CD14-positive monocyte (primary cell): Measurements from ENCODE around the gene SMC3. TPM values are rescaled to one million over a fixed set of nuclear protein-coding genes. Genes with fewer than 3 reads are reported as not detected.

Source experiments
- DNase-seq, 3 donors: peaks; one replicate each; pipeline ENCODE4 v3.0.0-alpha.2; 2011 to 2022
- H2AFZ ChIP-seq: 2 replicates; pipeline ENCODE4 v1.6.0; 2012; ENCODE audit warnings: mild to moderate bottlenecking, low read depth, low read length, inconsistent platforms; ENCODE audit not compliant: insufficient read depth, poor library complexity, severe bottlenecking
- H3K27ac ChIP-seq, 2 donors: 1 replicate in 1 of 2; 2 replicates in 1 of 2; pipeline ENCODE4 v1.5.1; 2012 to 2013; ENCODE audit warnings: low read length in 2 of 2, control low read depth in 1 of 2, inconsistent platforms in 1 of 2, low read depth in 1 of 2, mild to moderate bottlenecking in 1 of 2
- H3K27me3 ChIP-seq, 2 donors: one replicate each; pipeline versions ENCODE4 v1.6.0 to v1.6.1; 2011 to 2013; ENCODE audit warnings: low read length in 2 of 2; ENCODE audit not compliant: control insufficient read depth in 2 of 2, insufficient read depth in 2 of 2
- H3K36me3 ChIP-seq, 2 donors: replicated peaks in 1 of 2; 1 replicate in 1 of 2; 2 replicates in 1 of 2; pipeline versions ENCODE4 v1.5.1 to v1.6.1; 2012 to 2013; ENCODE audit warnings: low read length in 2 of 2, control low read depth in 1 of 2, inconsistent platforms in 1 of 2, mild to moderate bottlenecking in 1 of 2; ENCODE audit not compliant: insufficient read depth in 2 of 2, control insufficient read depth in 1 of 2
- H3K4me1 ChIP-seq, 2 donors: 1 replicate in 1 of 2; 2 replicates in 1 of 2; pipeline versions ENCODE4 v1.5.1 to v1.6.1; 2012 to 2013; ENCODE audit warnings: low read length in 2 of 2, control low read depth in 1 of 2, inconsistent platforms in 1 of 2, mild to moderate bottlenecking in 1 of 2, moderate library complexity in 1 of 2; ENCODE audit not compliant: insufficient read depth in 2 of 2, control insufficient read depth in 1 of 2
- H3K4me2 ChIP-seq: replicated peaks from 2 replicates; pipeline ENCODE3; 2012; ENCODE audit warnings: low read length, moderate library complexity, mild to moderate bottlenecking; ENCODE audit not compliant: poor library complexity, severe bottlenecking; ENCODE audit errors: extremely low read depth
- H3K4me3 ChIP-seq, 3 experiments: fragments of 200-600 bp in 1 of 3; sonication (generic) in 1 of 3; replicated peaks in 1 of 3; 1 replicate in 2 of 3; 2 replicates in 1 of 3; pipeline ENCODE4 v1.5.1; 2011 to 2013; ENCODE audit warnings: low read length in 3 of 3, mild to moderate bottlenecking in 3 of 3, control low read depth in 2 of 3, low read depth in 2 of 3, inconsistent platforms in 1 of 3, moderate library complexity in 1 of 3
- H3K79me2 ChIP-seq: 2 replicates; pipeline ENCODE4 v1.6.0; 2012; ENCODE audit warnings: mild to moderate bottlenecking, control low read depth, inconsistent platforms, low read length, moderate library complexity; ENCODE audit not compliant: insufficient read depth
- H3K9ac ChIP-seq: 2 replicates; pipeline ENCODE4 v1.6.0; 2017; ENCODE audit warnings: low read length, mild to moderate bottlenecking; ENCODE audit not compliant: insufficient read depth, poor library complexity, severe bottlenecking
- H3K9me3 ChIP-seq, 2 donors: replicated peaks in 1 of 2; 1 replicate in 1 of 2; 2 replicates in 1 of 2; pipeline versions ENCODE4 v1.5.1 to v1.6.1; 2012 to 2013; ENCODE audit warnings: low read length in 2 of 2, control low read depth in 1 of 2; ENCODE audit not compliant: control insufficient read depth in 1 of 2, insufficient read depth in 1 of 2
- H4K20me1 ChIP-seq: 2 replicates; pipeline ENCODE4 v1.6.0; 2012; ENCODE audit warnings: mild to moderate bottlenecking, low read length, control low read depth, moderate library complexity; ENCODE audit not compliant: insufficient read depth
- H3K27ac Mint-ChIP-seq, 7 donors: one replicate each; pipeline ENCODE4 v1.8.0; 2020; ENCODE audit warnings: mild to moderate bottlenecking in 7 of 7, mixed read lengths in 7 of 7, moderate library complexity in 6 of 7, inconsistent platforms in 2 of 7
- H3K27me3 Mint-ChIP-seq, 3 donors: one replicate each; pipeline ENCODE4 v1.8.0; 2021 to 2022; ENCODE audit warnings: low read depth in 3 of 3, mild to moderate bottlenecking in 3 of 3, mixed read lengths in 3 of 3, moderate library complexity in 3 of 3, inconsistent platforms in 1 of 3
- H3K36me3 Mint-ChIP-seq, 2 donors: one replicate each; pipeline ENCODE4 v1.8.0; 2020; ENCODE audit warnings: mixed read lengths in 2 of 2, inconsistent platforms in 1 of 2, mild to moderate bottlenecking in 1 of 2
- H3K4me1 Mint-ChIP-seq: one replicate; pipeline ENCODE4 v1.8.0; 2020; ENCODE audit warnings: mild to moderate bottlenecking, mixed read lengths
- H3K4me3 Mint-ChIP-seq, 2 donors: one replicate each; pipeline ENCODE4 v1.8.0; 2020; ENCODE audit warnings: mild to moderate bottlenecking in 2 of 2, mixed read lengths in 2 of 2, moderate library complexity in 1 of 2
- H3K9me3 Mint-ChIP-seq, 7 donors: one replicate each; pipeline ENCODE4 v1.8.0; 2020 to 2022; ENCODE audit warnings: mixed read lengths in 7 of 7, mild to moderate bottlenecking in 6 of 7, moderate library complexity in 6 of 7, inconsistent platforms in 2 of 7
- WGBS: methylation state at CpG from one replicate; pipeline ENCODE4 v1.1.5; 2013; ENCODE audit warnings: missing lambda C conversion rate; ENCODE audit not compliant: insufficient coverage; 5-methylcytosine and 5-hydroxymethylcytosine counted together
- intact Hi-C, 2 donors: fragments of 100-400 bp; cut with micrococcal nuclease; formaldehyde crosslinking; loops; one replicate each; pipeline versions ENCODE4 v1.15.0 to v1.15.1; 2023
- polyA plus RNA-seq, 3 donors: library from polyadenylated mRNA; depleted of rRNA in 1 of 3; unstranded in 2 of 3; stranded (reverse) in 1 of 3; fragments of 300-500 nt in 2 of 3; fragments of >200 nt in 1 of 3; fragmentation: Illumina TruSeq in 2 of 3; gene quantifications; 1 replicate in 2 of 3; 2 replicates in 1 of 3; pipeline ENCODE4 v1.2.3, GENCODE V29; 2012 to 2021
- TF ChIP-seq, protein P1 (sequence below): fragments of 200-600 bp; IDR thresholded peaks from one replicate; pipeline ENCODE4 v1.8.0; 2022; ENCODE audit warnings: antibody characterized with exemption, mild to moderate bottlenecking

SMC3 gene
- polyA plus RNA-seq, 3 donors, result 5.0 to 33.9 (median 21.1) TPM

DNA sequence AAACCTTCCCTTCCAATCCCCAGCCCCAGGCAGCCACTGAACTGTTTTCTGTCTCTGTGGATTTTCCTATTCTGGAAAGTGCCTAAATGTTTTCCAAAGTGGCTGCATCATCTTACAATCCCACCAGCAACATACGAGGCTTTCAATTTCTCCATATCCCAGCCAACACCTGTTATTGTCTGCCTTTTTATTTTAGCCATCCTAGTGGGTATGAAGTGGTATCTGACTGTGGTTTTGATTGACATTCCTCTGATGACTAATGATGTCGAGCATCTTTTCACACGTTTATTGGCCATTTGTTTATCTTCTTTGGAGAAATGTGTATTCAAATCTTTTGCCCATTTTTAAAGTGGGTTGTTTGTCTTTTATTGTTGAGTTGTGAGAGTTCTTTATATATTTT is 6.2 kb upstream of the SMC3 start:
- TF ChIP-seq, protein P1, sequence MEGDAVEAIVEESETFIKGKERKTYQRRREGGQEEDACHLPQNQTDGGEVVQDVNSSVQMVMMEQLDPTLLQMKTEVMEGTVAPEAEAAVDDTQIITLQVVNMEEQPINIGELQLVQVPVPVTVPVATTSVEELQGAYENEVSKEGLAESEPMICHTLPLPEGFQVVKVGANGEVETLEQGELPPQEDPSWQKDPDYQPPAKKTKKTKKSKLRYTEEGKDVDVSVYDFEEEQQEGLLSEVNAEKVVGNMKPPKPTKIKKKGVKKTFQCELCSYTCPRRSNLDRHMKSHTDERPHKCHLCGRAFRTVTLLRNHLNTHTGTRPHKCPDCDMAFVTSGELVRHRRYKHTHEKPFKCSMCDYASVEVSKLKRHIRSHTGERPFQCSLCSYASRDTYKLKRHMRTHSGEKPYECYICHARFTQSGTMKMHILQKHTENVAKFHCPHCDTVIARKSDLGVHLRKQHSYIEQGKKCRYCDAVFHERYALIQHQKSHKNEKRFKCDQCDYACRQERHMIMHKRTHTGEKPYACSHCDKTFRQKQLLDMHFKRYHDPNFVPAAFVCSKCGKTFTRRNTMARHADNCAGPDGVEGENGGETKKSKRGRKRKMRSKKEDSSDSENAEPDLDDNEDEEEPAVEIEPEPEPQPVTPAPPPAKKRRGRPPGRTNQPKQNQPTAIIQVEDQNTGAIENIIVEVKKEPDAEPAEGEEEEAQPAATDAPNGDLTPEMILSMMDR, result no peak
- Histone ChIP-seq H3K27me3 (no peaks in the 10 kb centered on the region), H4K20me1 (no peaks in the 10 kb centered on the region), H3K4me2 (no peak overlapping the region), H3K36me3 (no peaks in the 10 kb centered on the region), H3K4me3 (no peak overlapping the region), H2AFZ (no peak overlapping the region), H3K79me2 (no peaks in the 10 kb centered on the region), H3K27ac (no peak overlapping the region), H3K9me3 (no peaks in the 10 kb centered on the region), H3K4me1 (no peaks in the 10 kb centered on the region), H3K9ac (no peak overlapping the region)
- DNase-seq, result no peak
- WGBS, result 86% methylated on average over 2 of the region's 3 CpGs
- Mint-ChIP-seq H3K27me3 (peaks cover 0 to 8% (median 5%) of the 10 kb centered on the region in 3 donors), H3K4me3 (no peak overlapping the region), H3K27ac (no peak overlapping the region), H3K36me3 (no peaks in the 10 kb centered on the region), H3K9me3 (peaks cover 0 to under 1% (median 0%) of the 10 kb centered on the region in 7 donors), H3K4me1 (peaks cover 7% of the 10 kb centered on the region)
- intact Hi-C loops, result loop anchor here in 1 of 2 donors (10.0 kb wide), 1 partner anchor 256 kb away; the partner anchor contains the start of gene SMNDC1

DNA sequence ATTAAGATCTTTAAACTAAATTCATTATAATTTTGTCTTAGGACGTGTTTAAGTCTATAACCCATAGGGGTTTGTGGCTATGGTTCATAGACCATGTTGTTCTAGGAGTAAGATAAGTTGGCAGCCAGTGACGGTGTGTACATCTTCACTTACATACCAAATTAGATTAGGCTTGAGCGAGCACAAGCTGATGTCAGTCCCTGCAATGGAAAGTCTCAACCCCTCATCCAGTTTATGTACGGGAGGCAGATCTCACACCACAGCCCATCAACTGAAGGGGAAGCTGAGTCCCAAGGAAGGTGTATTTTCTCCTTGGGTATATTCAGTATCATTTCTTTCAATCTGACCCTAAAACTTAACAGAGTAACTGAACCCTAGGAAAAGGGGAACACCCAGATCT is 5.1 kb upstream of the SMC3 start:
- no peak overlapping the region for H3K9ac ChIP-seq
- H3K4me1 ChIP-seq, result peaks cover 6 to 7% of the 10 kb centered on the region in 2 donors
- Mint-ChIP-seq H3K36me3 (no peaks in the 10 kb centered on the region), H3K9me3 (peaks cover 0 to 3% (median 0%) of the 10 kb centered on the region in 7 donors), H3K27me3 (peaks cover 0 to 8% (median 5%) of the 10 kb centered on the region in 3 donors), H3K4me1 (peaks cover 12% of the 10 kb centered on the region), H3K27ac (no peak overlapping the region), H3K4me3 (no peak overlapping the region)
- no peak overlapping the region for H3K4me3 ChIP-seq
- no peaks in the 10 kb centered on the region for H3K27me3 ChIP-seq
- H3K27ac ChIP-seq, result no peak overlapping the region
- H3K9me3 ChIP-seq, result no peaks in the 10 kb centered on the region
- no CpG with 5 or more reads among the region's 4 CpGs for WGBS
- H2AFZ ChIP-seq, result no peak overlapping the region
- DNase-seq, result no peak
- TF ChIP-seq, protein P1, result no peak
- H3K79me2 ChIP-seq, result peaks cover 3% of the 10 kb centered on the region
- H3K36me3 ChIP-seq, result no peaks in the 10 kb centered on the region
- H4K20me1 ChIP-seq, result no peaks in the 10 kb centered on the region
- H3K4me2 ChIP-seq, result no peak overlapping the region
- intact Hi-C loops, result loop anchor here in 1 of 2 donors (10.0 kb wide), 1 partner anchor 258 kb away; the partner anchor contains the start of gene SMNDC1
